ENCODE data around the gene MEI1. TPM values are rescaled to one million over a fixed set of nuclear protein-coding genes. Genes with fewer than 3 reads are reported as not detected.
A peak's percentile ranks its signal among the peaks of the same experiment; 100 is the strongest.

Gene MEI1
- total and polyA plus RNA-seq, 9 of the 15 experiments (the other 6 are each of a cell fraction or from before 2014, with no cell fraction given) = 0.08 to 0.68 (median 0.18) TPM; not detected in 2

GRCh38 chr22:41845380-41846267 lies 146.3 kb downstream of the MEI1 start (continued):
- no peak for TF ChIP-seq ELF2 (CRISPR knock-in tag; IDR thresholded peaks at IDR 0.05)
- 0 out of 2 replicates have a peak, but pooled peaks have one; percentile 77 for TF ChIP-seq ZNF589 (CRISPR knock-in tag; IDR thresholded peaks at IDR 0.05; ENCODE audit: low read depth)
- TF ChIP-seq RFX5 (IDR thresholded peaks at IDR 0.05; ENCODE audit: low read depth, low read length) = no peak
- TF ChIP-seq ERF (CRISPR knock-in tag; IDR thresholded peaks at IDR 0.05) = no peak
- no peak for TF ChIP-seq PATZ1 (CRISPR knock-in tag; IDR thresholded peaks at IDR 0.05; ENCODE audit: borderline replicate concordance)
- TF ChIP-seq ELF1 (tag; IDR thresholded peaks at IDR 0.05) = no peak
- peak; percentile 92 for TF ChIP-seq SMAD4 (CRISPR knock-in tag; conservative IDR thresholded peaks at IDR 0.05)
- no peak for TF ChIP-seq DDX20 (tag; IDR thresholded peaks at IDR 0.05; ENCODE audit: low read depth)
- peak in 1 of 2 experiments; percentile 63; a peak in 2 of 4 replicates for TF ChIP-seq MNT (conservative IDR thresholded peaks at IDR 0.05)
- 0 out of 4 replicates have a peak, but pooled peaks of 1 of the 2 experiments have one; percentile 48 for TF ChIP-seq NONO (IDR thresholded peaks at IDR 0.05; ENCODE audit: low read depth in 2 of 2, low read length in 1 of 2)
- TF ChIP-seq ETS1 (conservative IDR thresholded peaks at IDR 0.05; ENCODE audit: control insufficient read depth, low read depth, low read length) = no peak
- no peak for TF ChIP-seq ZBTB17 (CRISPR knock-in tag; IDR thresholded peaks at IDR 0.05)
- TF ChIP-seq TEAD4 (IDR thresholded peaks at IDR 0.05; ENCODE audit: low read length) = peak; percentile 99
- no peak for TF ChIP-seq TEAD4 (CRISPR knock-in tag; IDR thresholded peaks at IDR 0.05; ENCODE audit: borderline replicate concordance)
- no peak for TF ChIP-seq CHD1 (IDR thresholded peaks at IDR 0.05; ENCODE audit: low read length)
- TF ChIP-seq POLR2A (conservative IDR thresholded peaks at IDR 0.05) = no peak
- TF ChIP-seq FOXK2 (conservative IDR thresholded peaks at IDR 0.05 in 1 of 2, IDR thresholded peaks at IDR 0.05 in 1 of 2; ENCODE audit: low read depth in 2 of 2) = peak in 1 of 2 experiments; percentile 48; a peak in 2 of 4 replicates
- peak; percentile 62; the same call in 1 of the 2 replicates for TF ChIP-seq KHSRP (IDR thresholded peaks at IDR 0.05)
- no peak for TF ChIP-seq ZNF655 (CRISPR knock-in tag; IDR thresholded peaks at IDR 0.05)
- TF ChIP-seq CREB5 (CRISPR knock-in tag; IDR thresholded peaks at IDR 0.05) = no peak

All from K562 (cell line).